Measurements from ENCODE around the gene RCCD1.

- TF ChIP-seq MAX (IDR thresholded peaks at IDR 0.05) (no peak), RAD21 (IDR thresholded peaks at IDR 0.05; ENCODE audit: low read depth) (no peak), EP300 (IDR thresholded peaks at IDR 0.05; ENCODE audit: borderline replicate concordance) (no peak), TAF1 (IDR thresholded peaks at IDR 0.05; ENCODE audit: low read depth) (no peak), NFIC (IDR thresholded peaks at IDR 0.05) (no peak), CEBPB (IDR thresholded peaks at IDR 0.05) (no peak), FOXM1 (IDR thresholded peaks at IDR 0.05; ENCODE audit: borderline replicate concordance, low read depth) (no peak), TCF12 (IDR thresholded peaks at IDR 0.05; ENCODE audit: low read depth) (no peak), EGR1 (IDR thresholded peaks at IDR 0.05) (no peak)
- TF ChIP-seq, protein P1, sequence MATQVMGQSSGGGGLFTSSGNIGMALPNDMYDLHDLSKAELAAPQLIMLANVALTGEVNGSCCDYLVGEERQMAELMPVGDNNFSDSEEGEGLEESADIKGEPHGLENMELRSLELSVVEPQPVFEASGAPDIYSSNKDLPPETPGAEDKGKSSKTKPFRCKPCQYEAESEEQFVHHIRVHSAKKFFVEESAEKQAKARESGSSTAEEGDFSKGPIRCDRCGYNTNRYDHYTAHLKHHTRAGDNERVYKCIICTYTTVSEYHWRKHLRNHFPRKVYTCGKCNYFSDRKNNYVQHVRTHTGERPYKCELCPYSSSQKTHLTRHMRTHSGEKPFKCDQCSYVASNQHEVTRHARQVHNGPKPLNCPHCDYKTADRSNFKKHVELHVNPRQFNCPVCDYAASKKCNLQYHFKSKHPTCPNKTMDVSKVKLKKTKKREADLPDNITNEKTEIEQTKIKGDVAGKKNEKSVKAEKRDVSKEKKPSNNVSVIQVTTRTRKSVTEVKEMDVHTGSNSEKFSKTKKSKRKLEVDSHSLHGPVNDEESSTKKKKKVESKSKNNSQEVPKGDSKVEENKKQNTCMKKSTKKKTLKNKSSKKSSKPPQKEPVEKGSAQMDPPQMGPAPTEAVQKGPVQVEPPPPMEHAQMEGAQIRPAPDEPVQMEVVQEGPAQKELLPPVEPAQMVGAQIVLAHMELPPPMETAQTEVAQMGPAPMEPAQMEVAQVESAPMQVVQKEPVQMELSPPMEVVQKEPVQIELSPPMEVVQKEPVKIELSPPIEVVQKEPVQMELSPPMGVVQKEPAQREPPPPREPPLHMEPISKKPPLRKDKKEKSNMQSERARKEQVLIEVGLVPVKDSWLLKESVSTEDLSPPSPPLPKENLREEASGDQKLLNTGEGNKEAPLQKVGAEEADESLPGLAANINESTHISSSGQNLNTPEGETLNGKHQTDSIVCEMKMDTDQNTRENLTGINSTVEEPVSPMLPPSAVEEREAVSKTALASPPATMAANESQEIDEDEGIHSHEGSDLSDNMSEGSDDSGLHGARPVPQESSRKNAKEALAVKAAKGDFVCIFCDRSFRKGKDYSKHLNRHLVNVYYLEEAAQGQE (IDR thresholded peaks at IDR 0.05; ENCODE audit: low read depth), result no peak
- TF ChIP-seq, protein P2, sequence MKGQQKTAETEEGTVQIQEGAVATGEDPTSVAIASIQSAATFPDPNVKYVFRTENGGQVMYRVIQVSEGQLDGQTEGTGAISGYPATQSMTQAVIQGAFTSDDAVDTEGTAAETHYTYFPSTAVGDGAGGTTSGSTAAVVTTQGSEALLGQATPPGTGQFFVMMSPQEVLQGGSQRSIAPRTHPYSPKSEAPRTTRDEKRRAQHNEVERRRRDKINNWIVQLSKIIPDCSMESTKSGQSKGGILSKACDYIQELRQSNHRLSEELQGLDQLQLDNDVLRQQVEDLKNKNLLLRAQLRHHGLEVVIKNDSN (IDR thresholded peaks at IDR 0.05), result no peak
Measured at GRCh38 chr15:90911302-90911623, 43.4 kb upstream of the RCCD1 start.

All from Ishikawa (cell line).